Omental fat pad (tissue), 4 donors: ENCODE measurements around the gene ADAMTS17. TPM values are rescaled to one million over a fixed set of nuclear protein-coding genes. Genes with fewer than 3 reads are reported as not detected.

Source experiments
- ATAC-seq: fragments of 150-250 bp; one replicate; pipeline ENCODE4 v1.9.1; 2016; ENCODE audit warnings: mild to moderate bottlenecking, moderate library complexity; ENCODE audit not compliant: low FRiP score
- DNase-seq: peaks from one replicate; pipeline ENCODE4 v3.0.0-alpha.2; 2019; ENCODE audit warnings: low spot score
- CTCF ChIP-seq, 3 donors: fragments of 450-650 bp; IDR thresholded peaks; one replicate each; pipeline ENCODE4 v1.5.1; 2016 to 2017; ENCODE audit warnings: antibody characterized with exemption in 3 of 3, mild to moderate bottlenecking in 3 of 3, moderate library complexity in 2 of 3
- total RNA-seq, 4 donors: library from RNA; depleted of rRNA; stranded (reverse); fragments of >200 nt; gene quantifications; one replicate each; pipeline ENCODE4 v1.1.0, GENCODE V29; 2016

Gene ADAMTS17
- total RNA-seq, 4 donors from 2014 or later, result 1.6 to 10.7 (median 5.7) TPM

DNA sequence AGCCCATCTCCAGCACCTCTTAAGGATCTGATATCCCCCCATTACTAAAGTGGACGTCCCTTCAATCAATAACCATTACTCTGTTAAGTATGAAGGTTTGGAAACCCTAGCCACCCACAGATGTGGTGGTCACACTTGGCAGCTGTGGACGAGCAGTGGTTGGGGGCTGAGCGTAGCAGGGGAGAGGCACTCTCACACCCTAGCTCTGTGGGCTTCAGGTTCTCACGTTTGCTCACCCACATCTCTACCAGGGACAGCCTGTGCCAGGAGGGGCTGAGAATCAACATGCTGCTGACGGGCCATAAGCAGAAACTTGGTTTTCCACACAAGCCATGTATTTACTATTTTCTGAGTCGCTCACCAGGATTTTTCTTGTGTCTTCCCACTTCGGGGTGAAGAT is 287.2 kb downstream of the ADAMTS17 start:
- no peak for TF ChIP-seq CTCF (IDR thresholded peaks at IDR 0.05)
- DNase-seq (no peak), ATAC-seq (no peak)

DNA sequence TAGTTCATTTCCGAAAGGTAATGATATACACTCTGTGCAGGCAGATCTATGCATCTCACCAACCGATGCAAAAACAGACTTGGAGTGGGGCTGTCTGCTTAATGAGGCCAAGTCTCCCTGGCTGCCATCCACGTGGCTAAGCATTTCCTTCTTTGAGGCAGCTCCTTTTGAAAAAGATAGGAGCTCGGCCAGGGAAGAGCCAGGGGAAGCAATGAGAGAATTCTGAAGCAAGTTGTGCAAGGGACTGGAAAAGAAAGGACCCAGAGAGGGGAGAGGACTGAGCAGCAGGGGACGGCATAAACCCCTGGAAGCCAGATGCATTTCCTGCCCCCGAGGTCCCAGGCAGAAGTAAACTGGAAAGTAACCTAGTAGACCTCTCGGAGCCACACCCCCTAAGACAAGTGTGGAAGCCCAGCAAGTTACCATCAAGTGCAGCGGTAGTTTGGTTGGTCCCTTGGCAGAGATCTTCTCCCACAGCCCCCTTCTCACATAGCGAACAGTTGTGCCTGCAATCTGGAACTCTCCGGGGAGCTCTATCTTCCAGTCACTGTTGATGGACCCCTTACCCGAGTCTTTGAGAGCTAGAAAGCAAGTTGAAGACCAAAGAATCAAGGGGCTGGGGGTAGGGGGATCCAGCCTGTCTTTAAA is 288.2 kb downstream of the ADAMTS17 start:
- peak; percentile 12 for ATAC-seq
- no peak for DNase-seq
- no peak for TF ChIP-seq CTCF (IDR thresholded peaks at IDR 0.05)

DNA sequence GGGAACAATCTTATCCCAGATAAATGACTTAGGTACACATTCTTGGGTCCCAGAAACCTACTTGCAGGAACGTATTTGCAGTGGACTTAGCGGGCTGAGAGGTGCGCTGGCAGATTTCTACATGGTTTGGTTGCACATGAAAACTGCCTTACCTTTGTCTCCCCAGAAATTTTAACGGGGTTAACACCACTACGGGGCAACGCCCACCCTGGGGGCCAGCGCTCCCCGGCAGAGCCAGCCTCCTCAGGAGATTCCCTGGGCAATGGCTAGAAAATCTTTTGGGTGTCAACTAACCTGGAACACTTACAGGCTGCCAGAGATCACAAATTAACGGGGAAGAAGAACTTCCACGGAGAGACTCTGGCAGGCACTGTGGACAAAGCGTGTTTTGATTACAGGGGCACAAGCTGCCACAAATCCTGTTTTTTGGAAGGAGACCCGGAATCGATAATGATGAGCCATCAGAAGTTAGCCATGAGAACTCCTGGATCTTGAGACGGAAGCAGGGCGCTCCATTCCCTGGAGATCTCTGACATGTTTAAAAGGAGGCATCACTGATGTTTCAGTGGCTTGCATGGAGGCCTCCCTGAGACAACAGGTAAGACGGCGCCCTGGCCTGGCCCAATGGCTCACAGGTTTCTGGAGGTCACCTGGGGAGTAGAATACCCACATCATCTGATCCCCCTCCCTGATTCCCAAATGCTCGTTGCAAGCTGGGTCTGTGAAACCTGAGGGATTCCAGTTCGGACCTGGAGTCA is 288.9 kb downstream of the ADAMTS17 start:
- DNase-seq (no peak), ATAC-seq (no peak)
- no peak for TF ChIP-seq CTCF (IDR thresholded peaks at IDR 0.05)

DNA sequence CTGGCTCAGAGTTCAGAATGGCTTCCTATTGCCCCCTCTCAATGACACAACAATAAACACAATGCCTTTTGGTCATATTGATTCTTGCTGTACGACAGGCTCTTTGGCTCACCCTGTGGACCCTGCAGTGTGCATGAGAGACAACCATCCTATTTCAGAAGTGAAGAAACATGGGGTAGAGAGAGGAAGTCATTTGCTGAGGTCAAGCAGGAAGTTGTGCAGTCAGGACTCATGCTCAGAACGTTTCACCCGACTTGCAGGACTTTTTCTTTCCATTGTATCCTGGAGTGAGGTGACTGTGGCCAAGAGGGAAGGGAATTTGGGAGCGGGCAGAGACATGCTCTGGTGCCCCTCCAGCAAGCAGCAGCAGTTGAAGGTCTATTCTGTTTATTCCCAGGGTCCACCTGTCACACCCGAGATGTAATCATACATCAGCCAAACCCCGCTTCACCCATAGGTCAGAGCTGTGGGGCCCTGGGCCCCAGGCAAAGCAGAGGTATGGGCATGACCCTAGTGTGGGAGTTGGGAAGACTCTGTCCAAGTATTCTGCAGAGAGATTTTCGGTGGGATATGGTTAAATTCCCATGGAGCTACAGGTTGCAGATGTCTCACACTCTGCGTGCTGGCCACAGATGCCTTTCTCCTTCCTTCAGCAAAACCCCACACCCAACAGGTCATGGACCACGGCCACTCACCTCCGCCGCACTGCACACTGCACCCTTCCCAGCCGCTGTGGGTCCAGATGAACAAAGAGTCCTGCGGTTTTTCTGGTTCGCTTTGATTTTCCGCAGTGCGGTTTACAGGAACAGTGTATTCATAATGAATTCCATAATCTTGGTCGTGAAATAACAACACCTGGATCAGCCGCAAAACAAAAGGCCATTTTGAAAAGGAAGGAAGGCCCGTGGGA is 290.6 kb downstream of the ADAMTS17 start:
- ATAC-seq (no peak), DNase-seq (no peak)
- no peak for TF ChIP-seq CTCF (IDR thresholded peaks at IDR 0.05)

- ATAC-seq (no peak), DNase-seq (no peak)
- no peak for TF ChIP-seq CTCF (IDR thresholded peaks at IDR 0.05)
These were observed 291.6 kb downstream of the ADAMTS17 start for GRCh38 chr15:100049936-100050876.

GRCh38 chr15:100049483-100049882 is 292.3 kb downstream of the ADAMTS17 start:
- ATAC-seq (no peak), DNase-seq (no peak)
- TF ChIP-seq CTCF (IDR thresholded peaks at IDR 0.05), result no peak
